OCI-LY1 (cell line): ENCODE measurements around the gene CEBPZOS.

Experiments used
- H2AFZ ChIP-seq: fragments of 200-600 bp; sonication (generic), shearing (Covaris generic); 2 replicates; pipeline ENCODE4 v1.6.0; 2014; ENCODE audit warnings: antibody characterized with exemption, mild to moderate bottlenecking, low read length
- H3F3A ChIP-seq: fragments of 200-600 bp; sonication (generic), shearing (Covaris generic); 2 replicates; pipeline ENCODE4 v1.6.0; 2014; ENCODE audit warnings: mild to moderate bottlenecking, antibody characterized with exemption, low read length, moderate library complexity; ENCODE audit not compliant: insufficient read depth
- H3K27ac ChIP-seq: fragments of 200-600 bp; sonication (generic); 2 replicates; pipeline ENCODE4 v1.5.1; 2014; ENCODE audit warnings: low read length, mixed run types, mild to moderate bottlenecking, low read depth; ENCODE audit not compliant: poor library complexity, severe bottlenecking
- H3K27me3 ChIP-seq: fragments of 200-600 bp; sonication (generic); 2 replicates; pipeline ENCODE4 v1.6.0; 2014; ENCODE audit warnings: antibody characterized with exemption, mild to moderate bottlenecking, low read length, moderate library complexity; ENCODE audit not compliant: insufficient read depth
- H3K36me3 ChIP-seq: fragments of 200-600 bp; sonication (generic); 2 replicates; pipeline ENCODE4 v1.6.1; 2014; ENCODE audit warnings: mild to moderate bottlenecking, antibody characterized with exemption, low read length, moderate library complexity, mixed read lengths; ENCODE audit not compliant: insufficient read depth
- H3K4me1 ChIP-seq: fragments of 200-600 bp; sonication (generic); 2 replicates; pipeline ENCODE4 v1.5.1; 2014; ENCODE audit warnings: mild to moderate bottlenecking, low read length, moderate library complexity; ENCODE audit not compliant: insufficient read depth, severe bottlenecking
- H3K4me2 ChIP-seq: fragments of 200-600 bp; sonication (generic), shearing (Covaris generic); 2 replicates; pipeline ENCODE4 v1.6.1; 2014; ENCODE audit warnings: low read length
- H3K4me3 ChIP-seq: fragments of 200-600 bp; sonication (generic); 2 replicates; pipeline ENCODE4 v1.5.1; 2014; ENCODE audit warnings: low read length, low read depth, mild to moderate bottlenecking, mixed read lengths; ENCODE audit not compliant: poor library complexity, severe bottlenecking
- H3K79me2 ChIP-seq: fragments of 200-600 bp; shearing (Covaris generic); 2 replicates; pipeline ENCODE4 v1.6.1; 2016; ENCODE audit warnings: mixed run types, low read length, mixed read lengths; ENCODE audit not compliant: insufficient read depth
- H3K9ac ChIP-seq: fragments of 200-600 bp; sonication (generic), shearing (Covaris generic); 2 replicates; pipeline ENCODE4 v1.6.1; 2014; ENCODE audit warnings: mild to moderate bottlenecking, low read length, mixed read lengths
- H3K9me2 ChIP-seq: fragments of 200-600 bp; sonication (generic), shearing (Covaris generic); 2 replicates; pipeline ENCODE4 v1.6.1; 2014; ENCODE audit warnings: low read depth, mild to moderate bottlenecking, low read length, mixed read lengths
- H3K9me3 ChIP-seq: fragments of 200-600 bp; shearing (Covaris generic); 2 replicates; pipeline ENCODE4 v1.6.1; 2014; ENCODE audit warnings: low read length, mixed read lengths
- H4K20me1 ChIP-seq: fragments of 200-600 bp; sonication (generic), shearing (Covaris generic); 2 replicates; pipeline ENCODE4 v1.6.0; 2016; ENCODE audit warnings: mild to moderate bottlenecking, low read length; ENCODE audit not compliant: insufficient read depth
- EZH2 ChIP-seq: fragments of 200-600 bp; sonication (generic), shearing (Covaris generic); IDR thresholded peaks from 2 replicates; pipeline ENCODE4 v1.8.0; 2017; ENCODE audit warnings: borderline replicate concordance, mixed run types, mild to moderate bottlenecking, antibody characterized with exemption, low read length, moderate library complexity, mixed read lengths
- TF ChIP-seq, protein P1 (sequence below): fragments of 200-600 bp; sonication (generic), shearing (Covaris generic); IDR thresholded peaks from 2 replicates; pipeline ENCODE4 v1.5.1; 2017; ENCODE audit warnings: mild to moderate bottlenecking, antibody characterized with exemption, low read length, moderate library complexity, mixed read lengths

The CEBPZOS gene

DNA sequence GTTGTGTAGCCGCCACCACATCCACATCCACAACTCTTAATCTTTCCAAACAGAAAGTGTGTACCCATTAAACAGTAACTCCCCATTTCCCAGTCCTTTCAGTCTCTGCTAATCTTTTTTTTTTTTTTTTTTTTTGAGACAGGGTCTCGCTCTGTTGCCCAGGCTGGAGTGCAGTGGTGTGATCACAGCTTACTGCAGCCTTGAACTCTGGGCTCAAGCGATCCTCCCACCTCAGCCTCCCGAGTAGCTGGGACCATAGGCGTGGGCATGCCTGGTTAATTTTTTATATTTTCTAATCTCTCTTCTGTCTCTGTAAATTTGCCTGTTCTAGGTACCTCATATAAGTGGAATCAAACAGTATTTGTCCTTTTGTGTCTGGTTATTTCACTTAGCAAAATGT, 43.1 kb upstream of the CEBPZOS start:
- H3K36me3 ChIP-seq = peaks cover 21% of the 10 kb centered on the region
- peaks cover 47% of the 10 kb centered on the region for H3K4me1 ChIP-seq
- no peak for TF ChIP-seq EZH2
- TF ChIP-seq, protein P1, sequence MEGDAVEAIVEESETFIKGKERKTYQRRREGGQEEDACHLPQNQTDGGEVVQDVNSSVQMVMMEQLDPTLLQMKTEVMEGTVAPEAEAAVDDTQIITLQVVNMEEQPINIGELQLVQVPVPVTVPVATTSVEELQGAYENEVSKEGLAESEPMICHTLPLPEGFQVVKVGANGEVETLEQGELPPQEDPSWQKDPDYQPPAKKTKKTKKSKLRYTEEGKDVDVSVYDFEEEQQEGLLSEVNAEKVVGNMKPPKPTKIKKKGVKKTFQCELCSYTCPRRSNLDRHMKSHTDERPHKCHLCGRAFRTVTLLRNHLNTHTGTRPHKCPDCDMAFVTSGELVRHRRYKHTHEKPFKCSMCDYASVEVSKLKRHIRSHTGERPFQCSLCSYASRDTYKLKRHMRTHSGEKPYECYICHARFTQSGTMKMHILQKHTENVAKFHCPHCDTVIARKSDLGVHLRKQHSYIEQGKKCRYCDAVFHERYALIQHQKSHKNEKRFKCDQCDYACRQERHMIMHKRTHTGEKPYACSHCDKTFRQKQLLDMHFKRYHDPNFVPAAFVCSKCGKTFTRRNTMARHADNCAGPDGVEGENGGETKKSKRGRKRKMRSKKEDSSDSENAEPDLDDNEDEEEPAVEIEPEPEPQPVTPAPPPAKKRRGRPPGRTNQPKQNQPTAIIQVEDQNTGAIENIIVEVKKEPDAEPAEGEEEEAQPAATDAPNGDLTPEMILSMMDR = no peak
- H3F3A ChIP-seq = no peaks in the 10 kb centered on the region
- no peak overlapping the region for H3K4me3 ChIP-seq
- no peak overlapping the region for H3K4me2 ChIP-seq
- no peaks in the 10 kb centered on the region for H3K9me3 ChIP-seq
- no peak overlapping the region for H3K27ac ChIP-seq
- H3K79me2 ChIP-seq = peaks cover 39% of the 10 kb centered on the region
- H3K9ac ChIP-seq = no peak overlapping the region
- no peak overlapping the region for H2AFZ ChIP-seq
- H3K9me2 ChIP-seq = no peaks in the 10 kb centered on the region
- no peaks in the 10 kb centered on the region for H4K20me1 ChIP-seq
- H3K27me3 ChIP-seq = no peaks in the 10 kb centered on the region

DNA sequence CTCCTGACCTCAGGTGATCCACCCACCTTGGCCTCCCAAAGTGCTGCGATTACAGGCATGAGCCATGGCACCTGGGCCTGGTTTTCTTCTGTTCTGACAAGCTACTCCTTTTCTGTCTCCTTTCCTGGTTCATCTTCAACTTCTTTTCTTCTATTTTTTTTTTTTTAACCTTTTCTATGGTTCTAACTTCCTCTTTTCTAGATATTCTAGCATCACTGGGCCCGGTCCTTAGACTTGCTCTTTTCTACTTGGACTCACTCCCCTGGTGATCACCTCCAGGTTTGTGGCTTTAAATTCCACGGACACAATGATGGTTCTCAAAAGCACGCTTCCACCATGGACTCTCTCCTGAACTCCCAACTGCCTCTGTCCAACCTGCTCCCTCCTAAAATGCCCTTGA, 41.5 kb upstream of the CEBPZOS start:
- Histone ChIP-seq H3K79me2 (peaks cover 39% of the 10 kb centered on the region), H3K4me2 (peak overlapping the region; percentile 83), H3K9ac (no peak overlapping the region; the same call in 1 of the 2 replicates)

DNA sequence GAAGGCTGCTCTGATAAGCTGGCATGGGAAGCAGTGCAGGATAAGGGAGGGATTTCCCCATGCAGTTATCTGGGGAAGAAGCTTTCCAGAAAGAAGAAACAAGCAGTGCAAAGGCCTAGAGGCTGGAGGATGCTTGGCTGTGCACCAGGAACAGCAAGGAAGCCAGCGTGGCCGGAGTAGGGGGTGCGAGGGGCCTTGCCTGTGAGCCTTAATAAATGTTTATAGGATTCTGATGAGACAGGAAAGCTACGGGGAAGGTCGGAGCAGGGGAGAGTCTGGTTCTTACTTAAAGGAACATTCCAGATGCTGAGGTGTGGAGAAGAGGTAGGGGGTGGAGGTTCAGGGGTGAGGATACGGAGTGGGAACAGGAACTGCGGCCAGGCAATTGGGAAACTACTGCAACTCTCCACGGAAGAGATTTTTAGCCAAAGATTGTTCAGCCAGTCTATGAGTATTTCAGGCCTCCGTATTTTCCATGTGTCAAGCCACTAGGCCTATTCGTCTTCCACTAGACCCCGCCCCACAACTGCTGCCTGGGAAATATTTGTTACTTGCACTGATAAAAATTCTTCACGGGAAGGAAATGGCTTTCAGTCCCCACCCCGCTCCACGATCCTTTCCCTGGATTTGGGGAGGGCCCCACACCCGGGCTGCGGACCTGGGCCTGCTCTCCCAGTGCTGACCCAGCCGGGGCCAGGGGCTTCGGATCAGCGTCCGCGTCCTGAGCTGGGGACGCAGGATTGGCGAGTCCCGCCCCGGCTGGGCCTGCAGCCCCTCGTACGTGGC, 40.0 kb upstream of the CEBPZOS start:
- no peaks in the 10 kb centered on the region for H3K9me3 ChIP-seq
- TF ChIP-seq EZH2 = no peak
- TF ChIP-seq, protein P1 = no peak
- peaks cover 27% of the 10 kb centered on the region for H3K4me1 ChIP-seq
- peak overlapping the region; percentile 71; the same call in 1 of the 2 replicates for H2AFZ ChIP-seq
- H3K27me3 ChIP-seq = no peaks in the 10 kb centered on the region
- peaks cover 24% of the 10 kb centered on the region for H3K79me2 ChIP-seq
- H3K36me3 ChIP-seq = peaks cover 12% of the 10 kb centered on the region
- H3K4me2 ChIP-seq = peak overlapping the region; percentile 83
- H4K20me1 ChIP-seq = no peaks in the 10 kb centered on the region
- no peaks in the 10 kb centered on the region for H3K9me2 ChIP-seq
- peak overlapping the region; percentile 48 for H3K27ac ChIP-seq
- peak overlapping the region; percentile 88 for H3K4me3 ChIP-seq
- peak overlapping the region; percentile 91 for H3K9ac ChIP-seq
- H3F3A ChIP-seq = no peaks in the 10 kb centered on the region

More for the DNA sequence above, 41.5 kb upstream of the CEBPZOS start:
- Histone ChIP-seq H3K36me3 (peaks cover 12% of the 10 kb centered on the region), H3F3A (no peaks in the 10 kb centered on the region), H3K4me3 (peak overlapping the region; percentile 88), H3K9me3 (no peaks in the 10 kb centered on the region), H2AFZ (no peak overlapping the region), H3K4me1 (peaks cover 42% of the 10 kb centered on the region), H3K27ac (peak overlapping the region; percentile 48), H4K20me1 (no peaks in the 10 kb centered on the region), H3K9me2 (no peaks in the 10 kb centered on the region), H3K27me3 (no peaks in the 10 kb centered on the region)
- no peak for TF ChIP-seq EZH2
- TF ChIP-seq, protein P1 = no peak
